Heart right ventricle (tissue), 16 donors: ENCODE data around the gene TBC1D24. TPM values are rescaled to one million over a fixed set of nuclear protein-coding genes. Genes with fewer than 3 reads are reported as not detected.

ENCODE experiments used
- ATAC-seq, 8 donors: fragments of 200-7000 bp; cut with Tn5 transposase; one replicate each; pipeline ENCODE4 v1.9.1; 2020; ENCODE audit warnings: mild to moderate bottlenecking in 8 of 8, moderate library complexity in 8 of 8, moderate number of reproducible peaks in 1 of 8
- DNase-seq, 2 donors: peaks; one replicate each; pipeline ENCODE4 v3.0.0-alpha.2; 2020
- H3K27ac ChIP-seq, 10 donors: fragments of 200-600 bp; sonication (generic) in 2 of 10; one replicate each; pipeline versions ENCODE4 v1.5.0 to v1.8.0; 2020 to 2022; ENCODE audit warnings: mild to moderate bottlenecking in 3 of 10
- H3K27me3 ChIP-seq, 7 donors: fragments of 200-600 bp; one replicate each; pipeline ENCODE4 v1.8.0; 2021 to 2022; ENCODE audit warnings: mild to moderate bottlenecking in 2 of 7
- H3K36me3 ChIP-seq, 9 donors: fragments of 200-600 bp; sonication (generic) in 1 of 9; one replicate each; pipeline versions ENCODE4 v1.5.0 to v1.8.0; 2020 to 2022; ENCODE audit warnings: mild to moderate bottlenecking in 2 of 9
- H3K4me1 ChIP-seq, 9 donors: fragments of 200-600 bp; sonication (generic) in 1 of 9; one replicate each; pipeline versions ENCODE4 v1.5.0 to v1.8.0; 2020 to 2022; ENCODE audit warnings: mild to moderate bottlenecking in 4 of 9
- H3K4me3 ChIP-seq, 10 donors: fragments of 200-600 bp; sonication (generic) in 2 of 10; one replicate each; pipeline versions ENCODE4 v1.5.0 to v1.8.0; 2020 to 2022; ENCODE audit warnings: mild to moderate bottlenecking in 7 of 10, moderate library complexity in 2 of 10
- H3K9me3 ChIP-seq, 11 donors: fragments of 200-600 bp in 10 of 11; sonication (generic) in 2 of 11; one replicate each; pipeline versions ENCODE4 v1.5.0 to v1.8.0; 2013 to 2022; ENCODE audit warnings: mild to moderate bottlenecking in 2 of 11, control low read depth in 1 of 11, moderate library complexity in 1 of 11
- WGBS, 2 donors: extraction: QIAGEN DNeasy Blood & Tissue Kit; methylation state at CpG; one replicate each; pipeline ENCODE4 v1.1.7; 2013; ENCODE audit warnings: inconsistent platforms in 1 of 2; 5-methylcytosine and 5-hydroxymethylcytosine counted together
- intact Hi-C, 10 donors: fragments of 100-400 bp; cut with DNase I; formaldehyde crosslinking; loops; one replicate each; pipeline versions ENCODE4 v1.11.1 to v1.14.2; 2022
- polyA plus RNA-seq, 2 donors: library from polyadenylated mRNA; stranded (reverse); fragments of 200-250 nt; gene quantifications; one replicate each; pipeline ENCODE4 v1.2.3, GENCODE V29; 2013
- total RNA-seq, 10 donors: library from RNA; stranded (reverse); fragmentation: NEBNext Ultra II Directional in 3 of 10; extraction: Animal tissue kit (Norgen Biotek cat#: 25700) in 3 of 10; gene quantifications; one replicate each; pipeline versions ENCODE4 v1.2.1 to v1.2.4, GENCODE V29; 2021 to 2023
- TF ChIP-seq, protein P1 (sequence below), 9 donors: fragments of 200-600 bp; sonication (generic) in 2 of 9; IDR thresholded peaks; one replicate each; pipeline versions ENCODE4 v1.5.0 to v1.8.0; 2021 to 2022; ENCODE audit warnings: antibody characterized with exemption in 9 of 9, mild to moderate bottlenecking in 5 of 9, moderate library complexity in 1 of 9
- donor health status: Arrhythmogenic right ventricular cardiomyopathy.
- donor health status: ischemic (EF 13 %, LVEDD 7.1; RV severe dilation, severe dysfunction).
- donor health status: healthy with polysubstance abuse.
- donor health status: DM: no; HTN: yes; CAD: no.
- donor health status: DM: no; HTN: no; CAD: no.
- donor health status: ischemic (EF 25% LVEDD 6.9; RV normal size, moderate dysfunction).
- donor health status: ischemic (EF 25% LVEDD 5.7; RV mildly dilated, moderate dysfunction).
- donor health status: healthy.
- donor health status: DM: yes; HTN: yes; CAD: no.
- donor health status: Ischemic cardiomyopathy.
- donor health status: ischemic (EF 35%, LVEDD 5.7; RV mildly dilated, moderate dysfunction).
- donor health status: nonischemic (EF 11% LVEDD 7.7; RV severe dilation, severe dysfunction).
- donor health status: DM: yes; HTN: yes; CAD: no.
- donor health status: PGD.
- donor health status: ischemic (EF 29% LVEDD 5.4; RV normal size, mild dysfunction).
- donor health status: nonischemic (EF 23%, LVEDD 6.1; RV moderate dilation, normal function).

Gene TBC1D24
- total and polyA plus RNA-seq, 12 donors: 3.4 to 14.9 (median 9.0) TPM

- Histone ChIP-seq H3K4me1 (peaks cover 6 to 45% (median 29%) of the 10 kb centered on the region in 9 donors), H3K9me3 (no peaks in the 10 kb centered on the region), H3K4me3 (no peak overlapping the region), H3K27ac (no peak overlapping the region), H3K27me3 (no peaks in the 10 kb centered on the region), H3K36me3 (peaks cover 0 to 4% (median 0%) of the 10 kb centered on the region in 9 donors)
- intact Hi-C loops: loop anchor here in 1 of 10 donors (10.0 kb wide), 1 partner anchor 49 kb away; no protein-coding TSS in a partner anchor
- DNase-seq: no peak
- 93 to 94% methylated on average over 16 of the region's 16 CpGs for WGBS, 2 donors
- TF ChIP-seq, protein P1, sequence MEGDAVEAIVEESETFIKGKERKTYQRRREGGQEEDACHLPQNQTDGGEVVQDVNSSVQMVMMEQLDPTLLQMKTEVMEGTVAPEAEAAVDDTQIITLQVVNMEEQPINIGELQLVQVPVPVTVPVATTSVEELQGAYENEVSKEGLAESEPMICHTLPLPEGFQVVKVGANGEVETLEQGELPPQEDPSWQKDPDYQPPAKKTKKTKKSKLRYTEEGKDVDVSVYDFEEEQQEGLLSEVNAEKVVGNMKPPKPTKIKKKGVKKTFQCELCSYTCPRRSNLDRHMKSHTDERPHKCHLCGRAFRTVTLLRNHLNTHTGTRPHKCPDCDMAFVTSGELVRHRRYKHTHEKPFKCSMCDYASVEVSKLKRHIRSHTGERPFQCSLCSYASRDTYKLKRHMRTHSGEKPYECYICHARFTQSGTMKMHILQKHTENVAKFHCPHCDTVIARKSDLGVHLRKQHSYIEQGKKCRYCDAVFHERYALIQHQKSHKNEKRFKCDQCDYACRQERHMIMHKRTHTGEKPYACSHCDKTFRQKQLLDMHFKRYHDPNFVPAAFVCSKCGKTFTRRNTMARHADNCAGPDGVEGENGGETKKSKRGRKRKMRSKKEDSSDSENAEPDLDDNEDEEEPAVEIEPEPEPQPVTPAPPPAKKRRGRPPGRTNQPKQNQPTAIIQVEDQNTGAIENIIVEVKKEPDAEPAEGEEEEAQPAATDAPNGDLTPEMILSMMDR (IDR thresholded peaks at IDR 0.05): no peak
- ATAC-seq: no peak
These were observed 9.3 kb downstream of the TBC1D24 start for GRCh38 chr16:2483939-2484897.

DNA sequence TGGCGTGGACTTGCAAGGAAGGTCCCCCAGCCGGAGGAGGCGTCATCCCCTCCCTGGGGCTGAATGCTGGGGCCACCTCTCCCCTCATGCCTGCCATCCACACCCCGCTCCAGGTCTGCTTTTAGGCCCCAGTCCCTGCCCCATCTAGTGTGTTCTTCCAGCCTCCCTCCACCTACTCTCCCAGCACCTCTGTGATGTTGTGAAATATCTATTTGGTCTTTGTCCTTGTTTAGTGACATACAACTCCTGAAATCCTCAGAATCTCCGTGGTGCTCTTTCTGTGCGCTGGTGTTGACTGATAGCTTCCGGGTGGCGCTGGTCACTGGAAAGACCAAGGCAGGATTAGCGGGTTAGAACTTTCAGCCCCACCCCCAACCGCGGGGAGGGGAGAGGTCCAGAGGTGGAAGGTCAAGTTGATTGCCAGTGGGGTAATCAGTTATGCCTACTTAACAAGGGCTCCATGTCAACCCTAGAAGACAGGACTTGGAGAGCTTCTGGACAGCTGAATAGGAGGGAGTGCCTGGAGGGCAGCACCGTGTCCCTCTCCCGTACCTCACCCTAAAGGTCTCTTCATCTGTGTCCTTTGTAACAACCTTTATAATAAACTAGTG, 10.1 kb downstream of the TBC1D24 start:
- TF ChIP-seq, protein P1 (IDR thresholded peaks at IDR 0.05): no peak
- H3K9me3 ChIP-seq: no peaks in the 10 kb centered on the region
- no peaks in the 10 kb centered on the region for H3K27me3 ChIP-seq
- DNase-seq (no peak), ATAC-seq (no peak)
- peaks cover 6 to 45% (median 29%) of the 10 kb centered on the region in 9 donors for H3K4me1 ChIP-seq
- 86% methylated on average over 13 of the region's 13 CpGs for WGBS, 2 donors
- no peak overlapping the region for H3K4me3 ChIP-seq
- intact Hi-C loops: loop anchor here in 2 of 10 donors (5.0 to 10.0 kb wide), 2 partner anchors 50 to 143 kb away; partner anchors contain the start of gene ABCA3 (in 1 of the 2)
- peak overlapping the region in 3 of 10 donors; percentile 32 to 62 (median 60) for H3K27ac ChIP-seq
- H3K36me3 ChIP-seq: no peaks in the 10 kb centered on the region

GRCh38 chr16:2485811-2486507, 11.0 kb downstream of the TBC1D24 start:
- H3K27ac ChIP-seq: peak overlapping the region in 9 of 10 donors; percentile 32 to 70 (median 59)

More at GRCh38 chr16:2485811-2486507, 11.0 kb downstream of the TBC1D24 start:
- H3K4me3 ChIP-seq: peak overlapping the region in 4 of 10 donors; percentile 5 to 18 (median 11)
- H3K36me3 ChIP-seq: peaks cover 0 to 4% (median 0%) of the 10 kb centered on the region in 9 donors
- intact Hi-C loops: loop anchor here in 2 of 10 donors (5.0 to 10.0 kb wide), 2 partner anchors 51 to 144 kb away; partner anchors contain the start of gene ABCA3 (in 1 of the 2)
- DNase-seq (no peak), ATAC-seq (peak; percentile 17 to 79 (median 38))
- no peaks in the 10 kb centered on the region for H3K9me3 ChIP-seq
- peaks cover 6 to 45% (median 29%) of the 10 kb centered on the region in 9 donors for H3K4me1 ChIP-seq
- TF ChIP-seq, protein P1 (IDR thresholded peaks at IDR 0.05): no peak
- 60 to 68% methylated on average over 33 of the region's 33 CpGs for WGBS, 2 donors
- no peaks in the 10 kb centered on the region for H3K27me3 ChIP-seq
